Measurements from ENCODE around the gene AKNA. TPM values are rescaled to one million over a fixed set of nuclear protein-coding genes. Genes with fewer than 3 reads are reported as not detected.
"Not testable (repeated sequence)": the region's sequence is repeated elsewhere in the genome, so short reads cannot be mapped to it uniquely, and the experiment has no call there.

The AKNA gene
- polyA plus RNA-seq, 3 donors: 3.3 to 147 (median 7.3) TPM

- H3K27me3 ChIP-seq (ENCODE audit: control insufficient read depth in 2 of 2, insufficient read depth in 2 of 2, low read length in 2 of 2); H3K4me1 Mint-ChIP-seq; H2AFZ ChIP-seq (ENCODE audit: insufficient read depth, low read depth, low read length, poor library complexity, severe bottlenecking); H3K27ac ChIP-seq (ENCODE audit: low read depth in 1 of 2, low read length in 2 of 2); H3K4me3 ChIP-seq (replicated peaks in 1 of 3; ENCODE audit: low read depth in 2 of 3, low read length in 3 of 3); H3K27me3 Mint-ChIP-seq (ENCODE audit: low read depth in 3 of 3); H3K79me2 ChIP-seq (ENCODE audit: insufficient read depth, low read length); H3K4me2 ChIP-seq (replicated peaks; ENCODE audit: extremely low read depth, low read length, poor library complexity, severe bottlenecking); DNase-seq; H3K4me3 Mint-ChIP-seq; H3K4me1 ChIP-seq (ENCODE audit: control insufficient read depth in 1 of 2, insufficient read depth in 2 of 2, low read length in 2 of 2); intact Hi-C loops (cut with micrococcal nuclease); H3K9ac ChIP-seq (ENCODE audit: insufficient read depth, low read length, poor library complexity, severe bottlenecking): not testable (repeated sequence)
- Histone ChIP-seq H3K36me3 (replicated peaks in 1 of 2; ENCODE audit: control insufficient read depth in 1 of 2, insufficient read depth in 2 of 2, low read length in 2 of 2) (peaks cover 34 to 38% of the 10 kb centered on the region in 2 donors), H4K20me1 (ENCODE audit: insufficient read depth, low read length) (peaks cover 36% of the 10 kb centered on the region), H3K9me3 (replicated peaks in 1 of 2; ENCODE audit: control insufficient read depth in 1 of 2, insufficient read depth in 1 of 2, low read length in 2 of 2) (peaks cover 11 to 16% of the 10 kb centered on the region in 2 donors)
- H3K36me3 Mint-ChIP-seq: peaks cover 29 to 34% of the 10 kb centered on the region in 2 donors
- H3K9me3 Mint-ChIP-seq: peaks cover 10 to 16% (median 12%) of the 10 kb centered on the region in 7 donors
- no CpG with 5 or more reads among the region's 4 CpGs for WGBS (ENCODE audit: insufficient coverage)
- peak overlapping the region in 1 of 7 donors; percentile 79 for H3K27ac Mint-ChIP-seq
Observed at GRCh38 chr9:114332474-114333040, 55.2 kb downstream of the AKNA start.

GRCh38 chr9:114331229-114332195 is 56.3 kb downstream of the AKNA start:
- H3K9ac ChIP-seq (ENCODE audit: insufficient read depth, low read length, poor library complexity, severe bottlenecking); H3K4me3 ChIP-seq (replicated peaks in 1 of 3; ENCODE audit: low read depth in 2 of 3, low read length in 3 of 3); H3K4me1 Mint-ChIP-seq; H3K27ac Mint-ChIP-seq; H3K79me2 ChIP-seq (ENCODE audit: insufficient read depth, low read length); intact Hi-C loops (cut with micrococcal nuclease); DNase-seq; H3K27ac ChIP-seq (ENCODE audit: low read depth in 1 of 2, low read length in 2 of 2); H3K4me1 ChIP-seq (ENCODE audit: control insufficient read depth in 1 of 2, insufficient read depth in 2 of 2, low read length in 2 of 2); H3K4me2 ChIP-seq (replicated peaks; ENCODE audit: extremely low read depth, low read length, poor library complexity, severe bottlenecking); H3K27me3 Mint-ChIP-seq (ENCODE audit: low read depth in 3 of 3); H3K4me3 Mint-ChIP-seq; H3K27me3 ChIP-seq (ENCODE audit: control insufficient read depth in 2 of 2, insufficient read depth in 2 of 2, low read length in 2 of 2); H2AFZ ChIP-seq (ENCODE audit: insufficient read depth, low read depth, low read length, poor library complexity, severe bottlenecking): not testable (repeated sequence)
- H3K36me3 Mint-ChIP-seq: peaks cover 19 to 24% of the 10 kb centered on the region in 2 donors
- Histone ChIP-seq H4K20me1 (ENCODE audit: insufficient read depth, low read length) (peaks cover 27% of the 10 kb centered on the region), H3K36me3 (replicated peaks in 1 of 2; ENCODE audit: control insufficient read depth in 1 of 2, insufficient read depth in 2 of 2, low read length in 2 of 2) (peaks cover 24 to 28% of the 10 kb centered on the region in 2 donors), H3K9me3 (replicated peaks in 1 of 2; ENCODE audit: control insufficient read depth in 1 of 2, insufficient read depth in 1 of 2, low read length in 2 of 2) (peaks cover 11 to 18% of the 10 kb centered on the region in 2 donors)
- peaks cover 10 to 16% (median 12%) of the 10 kb centered on the region in 7 donors for H3K9me3 Mint-ChIP-seq
- 88% methylated on average over 9 of the region's 19 CpGs for WGBS (ENCODE audit: insufficient coverage)
